Measurements from ENCODE around the gene WSB2.

Gene WSB2

GRCh38 chr12:118102609-118103008, 41.6 kb upstream of the WSB2 start:
- H3K4me3 ChIP-seq (replicated peaks; ENCODE audit: low read depth, low read length): peak overlapping the region; percentile 73
- DNase-seq (ENCODE audit: extremely low read depth, low read depth): no peak
- TF ChIP-seq CTCF (IDR thresholded peaks at IDR 0.05; ENCODE audit: low read depth, low read length, missing control alignments): no peak

- no peak for DNase-seq (ENCODE audit: extremely low read depth, low read depth)
- no peak overlapping the region for H3K4me3 ChIP-seq (replicated peaks; ENCODE audit: low read depth, low read length)
- TF ChIP-seq CTCF (IDR thresholded peaks at IDR 0.05; ENCODE audit: low read depth, low read length, missing control alignments): no peak
These were observed 41.1 kb upstream of the WSB2 start for GRCh38 chr12:118102070-118102469.

- no peak for TF ChIP-seq CTCF (IDR thresholded peaks at IDR 0.05; ENCODE audit: low read depth, low read length, missing control alignments)
- DNase-seq (ENCODE audit: extremely low read depth, low read depth): no peak
- H3K4me3 ChIP-seq (replicated peaks; ENCODE audit: low read depth, low read length): no peak overlapping the region
These were observed 40.1 kb upstream of the WSB2 start for GRCh38 chr12:118101051-118101450.

- no peak for DNase-seq (ENCODE audit: extremely low read depth, low read depth)
- TF ChIP-seq CTCF (IDR thresholded peaks at IDR 0.05; ENCODE audit: low read depth, low read length, missing control alignments): no peak
- no peak overlapping the region for H3K4me3 ChIP-seq (replicated peaks; ENCODE audit: low read depth, low read length)
These were observed 38.1 kb upstream of the WSB2 start for GRCh38 chr12:118098911-118099671.

- no peak overlapping the region for H3K4me3 ChIP-seq (replicated peaks; ENCODE audit: low read depth, low read length)
- no peak for DNase-seq (ENCODE audit: extremely low read depth, low read depth)
- TF ChIP-seq CTCF (IDR thresholded peaks at IDR 0.05; ENCODE audit: low read depth, low read length, missing control alignments): no peak
These were observed 37.4 kb upstream of the WSB2 start for GRCh38 chr12:118098401-118098800.

- DNase-seq (ENCODE audit: extremely low read depth, low read depth): no peak
- no peak for TF ChIP-seq CTCF (IDR thresholded peaks at IDR 0.05; ENCODE audit: low read depth, low read length, missing control alignments)
- H3K4me3 ChIP-seq (replicated peaks; ENCODE audit: low read depth, low read length): no peak overlapping the region
These were observed 33.1 kb upstream of the WSB2 start for GRCh38 chr12:118094039-118094438.

GRCh38 chr12:118089782-118090181, 28.8 kb upstream of the WSB2 start:
- DNase-seq (ENCODE audit: extremely low read depth, low read depth): no peak
- H3K4me3 ChIP-seq (replicated peaks; ENCODE audit: low read depth, low read length): no peak overlapping the region
- no peak for TF ChIP-seq CTCF (IDR thresholded peaks at IDR 0.05; ENCODE audit: low read depth, low read length, missing control alignments)

Data from HFF-Myc (cell line).